ENCODE measurements around the gene C2CD4C.

GRCh38 chr19:384799-385169 lies 24.2 kb downstream of the C2CD4C start:
- TF ChIP-seq CTCF (IDR thresholded peaks at IDR 0.05) (no peak), POLR2A (IDR thresholded peaks at IDR 0.05) (no peak)

Data from tibial nerve (tissue), 3 donors.